ENCODE data around the gene CLEC18A. TPM values are rescaled to one million over a fixed set of nuclear protein-coding genes. Genes with fewer than 3 reads are reported as not detected.
"Not testable (repeated sequence)": the region's sequence is repeated elsewhere in the genome, so short reads cannot be mapped to it uniquely, and the experiment has no call there.

CLEC18A gene
- total RNA-seq (2021) = 0.75 and 1.6 TPM in 2 replicates
- long read RNA-seq, partial matches to known transcripts = 2 of 7 reads
- long read RNA-seq, other reads (novel, unspliced or antisense) = 4 of 7 reads

DNA sequence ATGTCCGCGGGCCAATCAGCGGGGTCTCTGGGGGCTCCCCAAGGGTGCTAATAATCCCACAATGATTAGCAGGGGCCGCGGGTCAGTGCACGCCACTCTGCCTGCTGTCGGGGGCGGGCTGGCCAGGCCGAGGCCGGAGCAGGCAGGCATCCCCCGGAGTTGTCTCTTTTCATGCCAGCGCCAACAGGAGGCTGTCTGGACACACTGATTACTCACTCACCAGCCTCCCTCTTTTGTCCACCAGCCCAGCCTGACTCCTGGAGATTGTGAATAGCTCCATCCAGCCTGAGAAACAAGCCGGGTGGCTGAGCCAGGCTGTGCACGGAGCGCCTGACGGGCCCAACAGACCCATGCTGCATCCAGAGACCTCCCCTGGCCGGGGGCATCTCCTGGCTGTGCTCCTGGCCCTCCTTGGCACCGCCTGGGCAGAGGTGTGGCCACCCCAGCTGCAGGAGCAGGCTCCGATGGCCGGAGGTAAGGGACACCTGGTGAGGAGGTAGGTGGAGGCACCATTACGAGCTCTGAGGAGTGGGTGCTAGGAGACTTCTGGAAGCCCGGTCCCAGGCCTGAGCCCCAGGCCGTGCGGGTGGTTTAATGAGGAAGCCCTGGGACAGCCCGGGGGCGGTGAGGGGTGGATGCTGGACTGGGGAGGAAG, at the start of gene CLEC18A:
Gene CLEC18A, plus strand, starts transcription at position 318 of the 655 bp plus-strand sequence. Its CDS starts 33 bp downstream, at position 351.
- not testable (repeated sequence) for H3K27me3 ChIP-seq (ENCODE audit: insufficient read depth, low read length); H3K9ac ChIP-seq (ENCODE audit: extremely low read depth, insufficient read length, low read length); H3K79me2 ChIP-seq (ENCODE audit: insufficient read depth, low read length); H3K4me1 Mint-ChIP-seq; H3K56ac ChIP-seq (ENCODE audit: insufficient read length, low read depth, low read length); DNase-seq; H4K5ac ChIP-seq (ENCODE audit: insufficient read length, low read depth, low read length); H3K9me3 ChIP-seq (ENCODE audit: control insufficient read depth, low read depth, low read length); H2AFZ ChIP-seq (ENCODE audit: low read length); H2BK120ac ChIP-seq (ENCODE audit: low read depth, low read length, poor library complexity, severe bottlenecking); H3K4ac ChIP-seq (ENCODE audit: low read depth, low read length); H2BK12ac ChIP-seq (ENCODE audit: insufficient read length, low read depth, low read length); H3K27me3 Mint-ChIP-seq (ENCODE audit: low read depth); H2BK5ac ChIP-seq (ENCODE audit: insufficient read length, low read length); H3K36me3 Mint-ChIP-seq (ENCODE audit: insufficient read depth in 1 of 3, low read depth in 3 of 3); H3K18ac ChIP-seq (ENCODE audit: insufficient read length, low read depth, low read length); H4K20me1 ChIP-seq (ENCODE audit: control insufficient read depth, insufficient read depth, insufficient read length); H3K23ac ChIP-seq (ENCODE audit: insufficient read length, low read depth, low read length); H3K27ac Mint-ChIP-seq; H2BK15ac ChIP-seq (ENCODE audit: low read depth, low read length); H3K9me3 Mint-ChIP-seq; H3K4me2 ChIP-seq (ENCODE audit: insufficient read depth, insufficient read length, low read length); H3K79me1 ChIP-seq (ENCODE audit: insufficient read depth, low read depth, low read length, poor library complexity, severe bottlenecking); H4K8ac ChIP-seq (replicated peaks; ENCODE audit: insufficient read length, low read depth, low read length); H4K91ac ChIP-seq (ENCODE audit: insufficient read length, low read depth, low read length); H3T11ph ChIP-seq (ENCODE audit: low read length); H2AK5ac ChIP-seq (ENCODE audit: insufficient read length, low read length); H3K14ac ChIP-seq (ENCODE audit: insufficient read depth, low read length); H3K27ac ChIP-seq (ENCODE audit: insufficient read length, low read depth, low read length); H3K4me1 ChIP-seq (ENCODE audit: insufficient read depth, low read length); H3K23me2 ChIP-seq (ENCODE audit: insufficient read length, low read depth, low read length, poor library complexity, severe bottlenecking); H2BK20ac ChIP-seq (ENCODE audit: low read depth, low read length, poor library complexity, severe bottlenecking); H3K4me3 Mint-ChIP-seq
- no CpG with 5 or more reads among the region's 26 CpGs for WGBS (ENCODE audit: extremely low coverage, insufficient read length, low lambda C conversion rate)
